Measurements from ENCODE around the gene GPHN.

The GPHN gene

DNA sequence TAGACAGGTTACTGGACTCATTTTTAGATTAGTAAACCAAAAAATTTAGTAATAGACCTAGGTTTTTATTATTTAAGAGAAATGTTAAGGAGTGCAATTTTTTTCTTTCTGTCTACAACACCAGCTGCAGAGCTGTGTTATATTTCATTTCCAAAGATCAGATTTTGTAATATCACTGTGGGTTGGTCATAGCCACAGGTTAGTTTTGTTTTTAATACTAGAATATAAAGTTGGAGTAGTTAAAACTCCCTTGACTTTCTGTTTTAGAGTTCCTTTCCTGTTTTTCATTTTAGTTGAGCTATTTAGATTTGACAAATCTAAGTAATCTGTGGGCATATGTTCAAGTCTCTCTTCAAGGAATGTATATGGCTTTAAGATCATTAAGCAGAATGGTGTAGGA lies 650.6 kb downstream of the GPHN start:
- Histone ChIP-seq H3K4me1 (ENCODE audit: control insufficient read depth, insufficient read depth, low read length) (no peaks in the 10 kb centered on the region), H3K27me3 (ENCODE audit: control insufficient read depth, insufficient read depth, low read length) (no peaks in the 10 kb centered on the region), H3K9me3 (ENCODE audit: control insufficient read depth, insufficient read depth, low read length) (no peaks in the 10 kb centered on the region), H3K4me3 (ENCODE audit: low read depth, low read length) (no peak overlapping the region), H3K36me3 (ENCODE audit: control insufficient read depth, insufficient read depth, low read length) (no peaks in the 10 kb centered on the region), H3K9ac (ENCODE audit: low read depth, low read length) (no peak overlapping the region)

DNA sequence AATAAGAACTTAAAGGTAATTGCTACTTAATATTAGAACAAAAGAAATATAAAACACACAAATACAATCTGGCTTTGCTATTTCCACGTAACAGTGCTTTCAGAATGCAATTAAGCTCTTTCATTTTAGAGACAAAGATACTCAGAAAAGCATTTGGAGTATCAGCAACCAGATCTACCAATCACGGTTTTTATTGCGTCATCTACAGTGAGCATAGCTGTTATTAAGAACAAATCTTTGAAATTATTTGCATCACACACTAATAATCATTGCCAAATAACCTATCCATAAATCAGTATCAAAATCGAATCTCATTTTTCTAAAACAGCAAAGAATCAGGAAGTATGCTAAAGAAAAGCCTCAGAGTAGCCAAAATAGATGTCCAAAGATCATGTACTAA lies 654.4 kb downstream of the GPHN start:
- Histone ChIP-seq H3K36me3 (ENCODE audit: control insufficient read depth, insufficient read depth, low read length) (no peaks in the 10 kb centered on the region), H3K27me3 (ENCODE audit: control insufficient read depth, insufficient read depth, low read length) (no peaks in the 10 kb centered on the region), H3K9me3 (ENCODE audit: control insufficient read depth, insufficient read depth, low read length) (no peaks in the 10 kb centered on the region), H3K4me3 (ENCODE audit: low read depth, low read length) (no peak overlapping the region), H3K4me1 (ENCODE audit: control insufficient read depth, insufficient read depth, low read length) (no peaks in the 10 kb centered on the region), H3K9ac (ENCODE audit: low read depth, low read length) (no peak overlapping the region)

DNA sequence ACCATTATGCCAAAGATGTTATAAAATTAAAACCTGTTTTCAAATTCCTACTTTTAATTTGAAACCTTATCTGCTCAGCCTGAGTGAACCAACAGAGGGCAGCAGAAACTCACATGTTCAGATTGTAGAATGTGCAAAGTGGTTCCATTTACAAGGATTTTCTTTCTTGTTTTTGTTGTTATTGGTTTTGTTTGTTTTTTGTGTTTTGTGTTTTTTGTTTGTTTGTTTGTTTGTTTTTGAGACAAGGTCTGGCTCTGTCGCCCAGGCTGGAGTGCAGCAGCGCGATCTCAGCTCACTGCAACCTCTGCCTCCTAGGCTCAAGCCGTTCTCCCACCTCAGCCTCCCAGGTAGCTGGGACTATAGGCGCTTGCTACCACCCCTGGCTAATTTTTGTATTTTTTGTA lies 658.5 kb downstream of the GPHN start:
- Histone ChIP-seq H3K36me3 (ENCODE audit: control insufficient read depth, insufficient read depth, low read length) (no peaks in the 10 kb centered on the region), H3K9ac (ENCODE audit: low read depth, low read length) (no peak overlapping the region), H3K27me3 (ENCODE audit: control insufficient read depth, insufficient read depth, low read length) (no peaks in the 10 kb centered on the region), H3K9me3 (ENCODE audit: control insufficient read depth, insufficient read depth, low read length) (no peaks in the 10 kb centered on the region), H3K4me1 (ENCODE audit: control insufficient read depth, insufficient read depth, low read length) (no peaks in the 10 kb centered on the region), H3K4me3 (ENCODE audit: low read depth, low read length) (no peak overlapping the region)

DNA sequence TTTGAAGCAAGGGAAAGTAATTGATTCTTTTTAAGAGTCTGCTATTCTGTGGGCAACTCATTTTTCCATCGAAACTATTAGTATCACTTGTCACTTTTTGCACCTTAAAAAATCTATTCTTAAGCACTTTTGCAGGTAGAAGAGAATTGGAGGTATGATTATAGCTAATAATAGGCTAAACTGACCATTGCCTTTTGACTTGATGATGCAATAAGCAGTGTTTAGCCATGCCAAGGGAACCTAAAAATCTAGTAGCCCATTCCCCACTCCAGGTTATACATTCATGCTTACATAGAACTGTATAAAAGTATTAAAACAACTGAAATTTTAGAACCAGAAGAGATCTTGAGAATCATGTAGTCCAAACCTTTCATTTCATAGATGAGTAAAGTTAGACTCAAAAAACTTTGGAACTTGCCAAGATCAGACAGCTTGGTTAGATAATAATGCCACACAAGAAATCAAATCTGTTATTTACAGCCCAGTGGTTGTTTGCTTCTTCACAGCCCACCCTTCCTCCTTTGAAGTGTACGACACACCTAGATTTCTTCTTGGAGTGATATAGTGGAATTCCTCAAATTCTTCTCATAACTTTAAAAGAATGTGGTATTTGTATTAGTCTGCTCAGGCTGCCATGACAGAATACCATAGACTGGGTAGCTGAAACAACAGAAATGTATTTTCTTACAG lies 659.6 kb downstream of the GPHN start:
- Histone ChIP-seq H3K9me3 (ENCODE audit: control insufficient read depth, insufficient read depth, low read length) (no peaks in the 10 kb centered on the region), H3K4me3 (ENCODE audit: low read depth, low read length) (no peak overlapping the region), H3K27me3 (ENCODE audit: control insufficient read depth, insufficient read depth, low read length) (no peaks in the 10 kb centered on the region), H3K4me1 (ENCODE audit: control insufficient read depth, insufficient read depth, low read length) (no peaks in the 10 kb centered on the region), H3K36me3 (ENCODE audit: control insufficient read depth, insufficient read depth, low read length) (no peaks in the 10 kb centered on the region), H3K9ac (ENCODE audit: low read depth, low read length) (no peak overlapping the region)

DNA sequence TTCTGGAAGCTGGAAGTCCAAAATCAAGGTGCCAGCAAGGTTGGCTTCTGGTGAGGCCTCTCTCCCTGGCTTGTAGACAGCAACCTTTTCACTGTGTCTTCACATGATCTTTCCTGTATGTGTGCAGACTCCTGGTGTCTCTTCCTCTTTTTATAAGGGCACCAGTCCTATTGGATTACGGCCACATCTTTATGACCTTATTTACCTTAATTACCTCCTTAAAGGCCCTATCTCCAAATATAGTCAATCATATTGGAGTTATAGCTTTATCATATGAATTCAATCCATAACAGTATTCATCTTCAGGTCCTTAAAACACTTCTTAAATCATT lies 660.1 kb downstream of the GPHN start:
- Histone ChIP-seq H3K36me3 (ENCODE audit: control insufficient read depth, insufficient read depth, low read length) (no peaks in the 10 kb centered on the region), H3K9ac (ENCODE audit: low read depth, low read length) (no peak overlapping the region), H3K9me3 (ENCODE audit: control insufficient read depth, insufficient read depth, low read length) (no peaks in the 10 kb centered on the region), H3K27me3 (ENCODE audit: control insufficient read depth, insufficient read depth, low read length) (no peaks in the 10 kb centered on the region), H3K4me1 (ENCODE audit: control insufficient read depth, insufficient read depth, low read length) (no peaks in the 10 kb centered on the region), H3K4me3 (ENCODE audit: low read depth, low read length) (no peak overlapping the region)

DNA sequence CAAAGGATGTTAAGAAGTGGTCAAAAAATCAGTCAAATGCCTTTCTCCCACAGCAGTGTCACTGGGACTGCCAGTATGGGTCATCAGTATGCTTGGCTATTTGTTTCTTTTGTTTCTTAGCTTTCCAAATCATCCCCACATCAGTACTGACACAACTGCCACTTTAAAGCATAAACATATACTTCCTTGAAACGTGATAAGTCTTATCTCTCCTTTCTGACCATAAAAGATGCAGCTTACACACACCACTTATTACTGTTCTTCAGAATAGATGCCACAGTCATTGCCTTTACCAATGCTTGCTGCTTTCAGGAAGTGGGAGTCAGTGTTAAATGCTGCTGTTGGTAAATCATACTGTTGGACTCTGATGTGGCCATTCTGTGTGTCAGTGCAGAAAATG lies 662.7 kb downstream of the GPHN start:
- H3K36me3 ChIP-seq (ENCODE audit: control insufficient read depth, insufficient read depth, low read length): no peaks in the 10 kb centered on the region
- no peaks in the 10 kb centered on the region for H3K9me3 ChIP-seq (ENCODE audit: control insufficient read depth, insufficient read depth, low read length)
- no peaks in the 10 kb centered on the region for H3K27me3 ChIP-seq (ENCODE audit: control insufficient read depth, insufficient read depth, low read length)
- H3K4me1 ChIP-seq (ENCODE audit: control insufficient read depth, insufficient read depth, low read length): no peaks in the 10 kb centered on the region
- no peak overlapping the region for H3K4me3 ChIP-seq (ENCODE audit: low read depth, low read length)
- no peak overlapping the region for H3K9ac ChIP-seq (ENCODE audit: low read depth, low read length)

DNA sequence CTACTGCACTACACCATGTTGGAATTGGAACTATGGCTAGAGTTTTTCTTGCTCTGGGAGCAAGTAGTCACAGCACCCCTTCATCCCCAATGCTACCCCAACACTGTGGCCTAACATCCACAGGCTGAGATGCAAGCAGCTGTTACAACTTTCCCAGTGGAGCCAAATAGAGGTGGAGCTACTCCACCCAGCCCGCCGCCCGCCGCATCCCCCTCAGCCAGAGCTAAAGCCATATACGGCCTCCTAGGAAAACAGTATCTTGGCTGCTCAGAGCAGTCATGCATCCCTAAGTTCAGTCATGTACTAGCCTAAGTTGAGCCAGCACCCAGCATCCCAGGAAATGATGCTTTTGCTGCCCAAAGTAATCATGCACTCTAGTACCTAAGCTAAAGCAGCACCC lies 664.1 kb downstream of the GPHN start:
- Histone ChIP-seq H3K36me3 (ENCODE audit: control insufficient read depth, insufficient read depth, low read length) (no peaks in the 10 kb centered on the region), H3K4me3 (ENCODE audit: low read depth, low read length) (no peak overlapping the region), H3K4me1 (ENCODE audit: control insufficient read depth, insufficient read depth, low read length) (no peaks in the 10 kb centered on the region), H3K9me3 (ENCODE audit: control insufficient read depth, insufficient read depth, low read length) (no peaks in the 10 kb centered on the region), H3K27me3 (ENCODE audit: control insufficient read depth, insufficient read depth, low read length) (no peaks in the 10 kb centered on the region), H3K9ac (ENCODE audit: low read depth, low read length) (no peak overlapping the region)

DNA sequence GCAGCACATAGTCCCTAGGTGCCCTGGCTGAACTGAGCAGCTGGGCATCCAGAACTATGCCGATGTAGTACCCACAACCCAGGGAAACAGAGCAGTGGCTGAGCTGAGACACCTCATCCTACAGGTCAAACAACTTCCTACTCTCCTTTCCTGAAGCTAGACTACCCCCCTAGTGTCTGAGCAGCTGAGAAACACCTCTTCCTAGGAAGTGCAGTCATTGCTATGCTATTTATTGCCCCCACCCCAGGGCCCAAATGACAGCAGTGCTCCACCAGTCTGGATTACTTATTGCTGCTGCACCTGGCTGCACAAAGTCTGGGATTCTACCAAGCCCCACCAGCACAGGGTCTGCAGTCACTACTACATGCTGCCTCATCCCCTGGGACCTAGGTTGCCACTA lies 664.6 kb downstream of the GPHN start:
- Histone ChIP-seq H3K9me3 (ENCODE audit: control insufficient read depth, insufficient read depth, low read length) (no peaks in the 10 kb centered on the region), H3K4me3 (ENCODE audit: low read depth, low read length) (no peak overlapping the region), H3K4me1 (ENCODE audit: control insufficient read depth, insufficient read depth, low read length) (no peaks in the 10 kb centered on the region), H3K36me3 (ENCODE audit: control insufficient read depth, insufficient read depth, low read length) (no peaks in the 10 kb centered on the region), H3K9ac (ENCODE audit: low read depth, low read length) (no peak overlapping the region), H3K27me3 (ENCODE audit: control insufficient read depth, insufficient read depth, low read length) (no peaks in the 10 kb centered on the region)

DNA sequence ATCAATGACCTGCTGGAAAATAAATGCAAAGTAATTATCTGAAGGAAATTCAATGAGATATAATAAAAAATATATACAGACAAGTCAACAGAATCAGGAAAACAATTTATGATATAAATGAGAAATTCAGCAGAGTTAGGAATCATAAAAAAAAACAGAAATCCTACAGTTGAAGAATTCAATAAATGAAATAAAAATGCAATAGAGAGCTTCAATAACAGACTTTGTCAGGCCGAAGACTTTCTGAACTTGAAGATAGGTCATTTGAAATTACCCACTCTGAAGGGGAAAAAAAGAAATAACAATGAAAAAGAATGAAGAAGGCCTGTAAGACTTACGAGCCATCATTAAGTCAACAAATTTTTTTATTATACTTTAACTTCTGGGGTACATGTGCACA lies 665.8 kb downstream of the GPHN start:
- Histone ChIP-seq H3K9ac (ENCODE audit: low read depth, low read length) (no peak overlapping the region), H3K27me3 (ENCODE audit: control insufficient read depth, insufficient read depth, low read length) (no peaks in the 10 kb centered on the region), H3K4me1 (ENCODE audit: control insufficient read depth, insufficient read depth, low read length) (no peaks in the 10 kb centered on the region), H3K4me3 (ENCODE audit: low read depth, low read length) (no peak overlapping the region), H3K36me3 (ENCODE audit: control insufficient read depth, insufficient read depth, low read length) (no peaks in the 10 kb centered on the region), H3K9me3 (ENCODE audit: control insufficient read depth, insufficient read depth, low read length) (no peaks in the 10 kb centered on the region)

DNA sequence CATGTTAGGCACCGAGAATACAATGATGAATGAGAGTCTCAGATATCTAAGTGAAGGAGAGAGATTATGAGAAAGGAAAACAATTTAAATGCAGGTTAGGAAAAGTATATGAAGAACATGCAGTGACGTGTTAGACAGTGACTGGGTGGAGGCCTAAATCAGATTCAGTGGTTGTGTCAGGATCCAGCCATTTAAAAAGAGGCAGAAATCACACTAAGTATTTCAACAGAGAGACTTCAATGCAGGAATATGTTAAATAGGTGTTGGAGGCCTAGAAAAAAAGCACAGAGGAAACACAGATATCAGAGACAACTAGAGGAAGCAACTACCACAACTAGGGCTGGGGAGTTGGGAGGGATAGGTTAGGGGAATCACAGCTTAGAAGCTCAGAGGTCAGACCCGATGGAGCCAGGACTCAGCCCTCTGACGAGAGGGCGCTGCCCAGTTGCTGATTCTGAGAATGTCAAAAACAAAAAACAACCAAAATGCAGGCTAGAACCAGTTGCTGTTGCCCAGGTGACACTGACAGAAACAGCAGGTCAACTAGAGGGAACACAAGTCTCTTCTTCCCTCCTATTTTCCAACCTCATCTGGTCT lies 678.3 kb downstream of the GPHN start:
- no peaks in the 10 kb centered on the region for H3K36me3 ChIP-seq (ENCODE audit: control insufficient read depth, insufficient read depth, low read length)
- H3K9ac ChIP-seq (ENCODE audit: low read depth, low read length): no peak overlapping the region
- H3K4me3 ChIP-seq (ENCODE audit: low read depth, low read length): no peak overlapping the region
- H3K27me3 ChIP-seq (ENCODE audit: control insufficient read depth, insufficient read depth, low read length): no peaks in the 10 kb centered on the region
- no peaks in the 10 kb centered on the region for H3K4me1 ChIP-seq (ENCODE audit: control insufficient read depth, insufficient read depth, low read length)
- H3K9me3 ChIP-seq (ENCODE audit: control insufficient read depth, insufficient read depth, low read length): no peaks in the 10 kb centered on the region

DNA sequence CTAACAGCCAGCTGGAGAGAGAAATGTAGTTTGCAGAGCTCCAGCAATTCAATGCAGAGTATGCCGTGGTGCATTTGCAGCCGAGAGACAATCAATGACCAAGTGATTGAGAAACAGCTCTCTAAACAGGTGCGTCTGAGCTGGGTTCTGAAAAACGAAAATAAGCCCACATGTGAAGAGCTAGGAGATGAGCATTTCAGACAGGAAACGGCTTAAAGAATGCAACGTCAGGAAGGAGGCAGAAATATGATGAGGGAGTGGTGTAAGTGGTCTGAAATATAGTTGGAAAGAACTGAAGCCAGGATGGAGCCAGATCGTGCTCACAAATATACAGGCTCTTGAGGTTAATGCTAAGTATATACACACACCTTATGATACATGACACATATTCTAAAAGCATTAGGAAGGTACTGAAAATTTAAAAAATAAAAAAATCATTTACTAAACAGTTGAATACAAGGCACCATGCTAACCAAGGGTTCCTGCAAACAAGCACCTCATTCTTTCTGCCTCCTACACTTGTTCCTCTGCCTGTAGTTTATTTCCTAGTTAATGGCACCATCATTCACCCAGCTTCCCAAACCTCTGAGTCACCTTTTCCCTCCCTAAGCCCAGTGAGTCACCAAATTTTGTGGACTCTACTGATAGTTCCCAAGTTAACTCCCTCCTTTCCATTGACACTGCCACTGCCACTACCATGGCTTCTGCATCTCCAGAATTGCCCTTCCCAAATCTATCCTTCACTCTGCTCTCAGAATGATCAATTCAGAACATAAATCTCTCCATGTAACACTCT lies 679.0 kb downstream of the GPHN start:
- Histone ChIP-seq H3K9ac (ENCODE audit: low read depth, low read length) (no peak overlapping the region), H3K4me1 (ENCODE audit: control insufficient read depth, insufficient read depth, low read length) (no peaks in the 10 kb centered on the region), H3K9me3 (ENCODE audit: control insufficient read depth, insufficient read depth, low read length) (no peaks in the 10 kb centered on the region), H3K36me3 (ENCODE audit: control insufficient read depth, insufficient read depth, low read length) (no peaks in the 10 kb centered on the region), H3K27me3 (ENCODE audit: control insufficient read depth, insufficient read depth, low read length) (no peaks in the 10 kb centered on the region), H3K4me3 (ENCODE audit: low read depth, low read length) (no peak overlapping the region)

DNA sequence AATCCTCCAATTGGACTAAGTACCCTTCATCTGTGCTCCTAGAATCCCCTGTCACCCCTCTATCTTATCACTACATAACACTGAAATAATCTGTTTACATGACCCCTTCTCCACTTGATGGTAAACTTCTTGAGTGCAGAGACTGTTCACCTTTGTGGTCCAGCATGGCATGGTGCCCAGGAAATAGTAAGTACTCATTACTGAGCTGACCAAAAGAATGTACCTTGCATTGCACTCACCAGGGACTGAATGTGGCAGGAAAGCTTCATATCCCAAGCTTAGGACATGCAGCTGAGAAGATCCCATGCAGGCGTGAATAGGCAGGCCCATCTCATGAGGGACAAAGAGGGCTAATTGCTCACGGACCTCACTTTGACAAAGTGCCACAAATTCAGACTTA lies 679.9 kb downstream of the GPHN start:
- Histone ChIP-seq H3K27me3 (ENCODE audit: control insufficient read depth, insufficient read depth, low read length) (no peaks in the 10 kb centered on the region), H3K4me3 (ENCODE audit: low read depth, low read length) (no peak overlapping the region), H3K4me1 (ENCODE audit: control insufficient read depth, insufficient read depth, low read length) (no peaks in the 10 kb centered on the region), H3K9ac (ENCODE audit: low read depth, low read length) (no peak overlapping the region), H3K36me3 (ENCODE audit: control insufficient read depth, insufficient read depth, low read length) (no peaks in the 10 kb centered on the region), H3K9me3 (ENCODE audit: control insufficient read depth, insufficient read depth, low read length) (no peaks in the 10 kb centered on the region)
